Measurements from ENCODE around the gene SSNA1. TPM values are rescaled to one million over a fixed set of nuclear protein-coding genes. Genes with fewer than 3 reads are reported as not detected.
A peak's percentile ranks its signal among the peaks of the same experiment; 100 is the strongest.
"Not testable (repeated sequence)": the region's sequence is repeated elsewhere in the genome, so short reads cannot be mapped to it uniquely, and the experiment has no call there.

The SSNA1 gene
- polyA plus RNA-seq, 1 experiment, result 35.0 TPM

DNA sequence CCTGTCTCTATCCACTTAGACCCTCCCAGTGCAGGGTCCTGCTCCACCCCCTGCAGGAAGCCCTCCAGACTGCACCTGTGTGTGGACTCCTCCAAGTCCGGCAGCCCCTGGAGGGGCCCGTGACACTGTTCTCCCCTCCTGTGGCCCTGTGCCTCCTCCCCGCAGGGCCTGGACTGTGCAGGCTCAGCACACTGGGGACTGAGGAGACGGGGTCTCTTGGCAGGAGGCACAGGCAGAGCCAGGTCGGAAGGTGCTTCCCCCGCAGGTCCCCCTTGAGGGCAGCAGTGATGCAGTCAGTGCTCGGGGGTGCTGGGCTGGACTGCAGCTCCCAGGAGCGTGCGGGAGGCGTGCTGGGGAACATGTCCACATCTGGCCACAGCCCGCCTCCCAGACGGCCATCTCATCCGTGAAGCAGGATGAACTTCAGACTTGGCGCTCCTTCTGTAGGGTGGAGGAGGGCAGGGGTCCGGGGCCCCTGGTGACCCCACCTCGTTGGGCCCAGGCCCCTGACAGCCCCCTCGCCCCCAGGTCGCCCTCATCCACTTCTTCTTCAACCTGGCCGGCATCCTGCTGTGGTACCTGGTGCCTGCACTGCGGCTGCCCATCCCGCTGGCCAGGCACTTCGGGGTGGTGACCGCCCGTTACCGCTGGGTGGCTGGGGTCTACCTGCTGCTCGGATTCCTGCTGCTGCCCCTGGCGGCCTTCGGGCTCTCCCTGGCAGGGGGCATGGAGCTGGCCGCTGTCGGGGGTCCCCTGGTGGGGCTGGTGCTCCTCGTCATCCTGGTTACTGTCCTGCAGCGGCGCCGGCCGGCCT is 47.2 kb downstream of the SSNA1 start:
- Histone ChIP-seq H3K4me3 (ENCODE audit: low read depth, low read length) (no peak overlapping the region), H3K27ac (ENCODE audit: low read depth, low read length) (no peak overlapping the region), H3K27me3 (ENCODE audit: control insufficient read depth, insufficient read depth, low read length) (no peaks in the 10 kb centered on the region), H3K9me3 (ENCODE audit: control insufficient read depth, insufficient read depth, low read length) (no peaks in the 10 kb centered on the region; the same call in 1 of the 2 replicates)
- TF ChIP-seq, protein P1, sequence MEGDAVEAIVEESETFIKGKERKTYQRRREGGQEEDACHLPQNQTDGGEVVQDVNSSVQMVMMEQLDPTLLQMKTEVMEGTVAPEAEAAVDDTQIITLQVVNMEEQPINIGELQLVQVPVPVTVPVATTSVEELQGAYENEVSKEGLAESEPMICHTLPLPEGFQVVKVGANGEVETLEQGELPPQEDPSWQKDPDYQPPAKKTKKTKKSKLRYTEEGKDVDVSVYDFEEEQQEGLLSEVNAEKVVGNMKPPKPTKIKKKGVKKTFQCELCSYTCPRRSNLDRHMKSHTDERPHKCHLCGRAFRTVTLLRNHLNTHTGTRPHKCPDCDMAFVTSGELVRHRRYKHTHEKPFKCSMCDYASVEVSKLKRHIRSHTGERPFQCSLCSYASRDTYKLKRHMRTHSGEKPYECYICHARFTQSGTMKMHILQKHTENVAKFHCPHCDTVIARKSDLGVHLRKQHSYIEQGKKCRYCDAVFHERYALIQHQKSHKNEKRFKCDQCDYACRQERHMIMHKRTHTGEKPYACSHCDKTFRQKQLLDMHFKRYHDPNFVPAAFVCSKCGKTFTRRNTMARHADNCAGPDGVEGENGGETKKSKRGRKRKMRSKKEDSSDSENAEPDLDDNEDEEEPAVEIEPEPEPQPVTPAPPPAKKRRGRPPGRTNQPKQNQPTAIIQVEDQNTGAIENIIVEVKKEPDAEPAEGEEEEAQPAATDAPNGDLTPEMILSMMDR (IDR thresholded peaks at IDR 0.05; ENCODE audit: low read depth, low read length), result no peak
- POLR2A ChIA-PET, result interaction anchor here (0.6 to 1.0 kb wide), 3 partner anchors 13 to 189 kb away, joined by 3 to 7 read pairs (median 4); partner anchors contain the start of genes NPDC1 and TPRN
- no peak for DNase-seq (ENCODE audit: low read depth, low spot score)
- CTCF ChIA-PET, result interaction anchor here (1.0 to 2.0 kb wide), 13 partner anchors 8 to 173 kb away, joined by 3 to 29 read pairs (median 5); partner anchors contain the start of genes ANAPC2, CYSRT1, RNF208 and RNF224

DNA sequence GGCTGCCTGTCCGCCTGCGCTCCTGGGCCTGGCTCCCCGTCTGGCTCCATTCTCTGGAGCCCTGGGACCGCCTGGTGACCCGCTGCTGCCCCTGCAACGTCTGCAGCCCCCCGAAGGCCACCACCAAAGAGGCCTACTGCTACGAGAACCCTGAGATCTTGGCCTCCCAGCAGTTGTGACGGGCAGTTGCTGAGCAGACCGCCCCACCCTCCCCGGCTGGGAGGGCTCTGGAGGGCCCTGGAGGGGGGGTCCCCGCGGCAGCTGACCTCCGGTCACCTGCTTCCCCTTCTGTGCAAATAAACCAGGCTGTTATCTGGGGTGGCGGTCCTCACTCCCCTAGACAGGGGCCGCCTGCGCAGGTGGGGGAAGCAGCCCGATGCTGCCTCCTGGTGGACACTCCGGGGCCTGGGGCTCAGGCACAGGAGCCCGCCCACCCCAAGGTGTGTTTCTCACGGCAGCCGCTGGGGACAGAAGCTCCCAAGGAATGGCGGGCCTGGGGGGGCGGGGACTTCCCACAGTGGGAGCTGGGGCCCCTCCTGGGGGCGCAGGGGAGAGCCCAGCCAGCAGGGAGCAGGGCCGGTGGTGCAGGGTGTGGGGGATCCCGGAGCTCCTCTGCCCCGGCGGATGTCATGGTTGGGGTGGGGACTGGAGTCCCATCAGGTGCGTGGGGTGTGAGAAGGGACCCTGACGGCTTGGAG is 47.9 kb downstream of the SSNA1 start:
- Histone ChIP-seq H3K27me3 (ENCODE audit: control insufficient read depth, insufficient read depth, low read length) (no peaks in the 10 kb centered on the region), H3K4me3 (ENCODE audit: low read depth, low read length) (no peak overlapping the region), H3K27ac (ENCODE audit: low read depth, low read length) (no peak overlapping the region), H3K9me3 (ENCODE audit: control insufficient read depth, insufficient read depth, low read length) (no peaks in the 10 kb centered on the region; the same call in 1 of the 2 replicates)
- ChIA-PET CTCF (interaction anchor here (0.5 to 2.0 kb wide), 45 partner anchors 9 to 812 kb away, joined by 3 to 29 read pairs (median 4); partner anchors contain the start of genes ANAPC2, CYSRT1, EXD3 and MAN1B1), POLR2A (interaction anchor here (0.6 to 1.0 kb wide), 4 partner anchors 13 to 190 kb away, joined by 3 to 7 read pairs (median 4); partner anchors contain the start of genes NPDC1 and TPRN)
- peak; percentile 33 for DNase-seq (ENCODE audit: low read depth, low spot score)
- TF ChIP-seq, protein P1 (IDR thresholded peaks at IDR 0.05; ENCODE audit: low read depth, low read length), result peak; percentile 95

DNA sequence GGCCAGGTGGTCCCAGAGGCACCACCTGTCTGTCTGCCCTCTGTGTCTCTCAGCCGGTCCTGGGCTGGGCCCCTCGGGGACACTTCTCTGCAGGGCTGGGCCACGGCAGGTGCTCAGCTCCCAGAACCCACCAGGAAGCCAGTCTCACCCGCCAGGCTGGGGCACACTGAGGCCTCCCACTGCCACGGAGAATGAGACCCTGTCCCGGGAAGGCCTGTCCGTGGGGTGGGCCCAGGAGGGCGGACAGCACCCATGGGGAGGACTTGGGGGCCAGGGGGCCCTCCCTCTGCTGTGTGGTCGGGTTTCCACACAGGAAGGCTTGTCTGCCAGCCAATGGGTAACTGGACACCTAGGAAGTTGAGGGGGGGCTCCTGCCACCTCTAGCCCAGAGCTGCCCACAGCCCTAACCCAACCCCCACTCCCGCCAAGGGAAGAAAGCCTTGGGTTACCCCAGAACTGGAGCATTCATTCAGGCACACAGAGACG is 48.5 kb downstream of the SSNA1 start:
- no peak for DNase-seq (ENCODE audit: low read depth, low spot score)
- POLR2A ChIA-PET, result interaction anchor here (0.6 to 1.0 kb wide), 3 partner anchors 14 to 116 kb away, joined by 3 to 7 read pairs (median 4); partner anchors contain the start of gene TPRN
- TF ChIP-seq, protein P1 (IDR thresholded peaks at IDR 0.05; ENCODE audit: low read depth, low read length), result no peak

DNA sequence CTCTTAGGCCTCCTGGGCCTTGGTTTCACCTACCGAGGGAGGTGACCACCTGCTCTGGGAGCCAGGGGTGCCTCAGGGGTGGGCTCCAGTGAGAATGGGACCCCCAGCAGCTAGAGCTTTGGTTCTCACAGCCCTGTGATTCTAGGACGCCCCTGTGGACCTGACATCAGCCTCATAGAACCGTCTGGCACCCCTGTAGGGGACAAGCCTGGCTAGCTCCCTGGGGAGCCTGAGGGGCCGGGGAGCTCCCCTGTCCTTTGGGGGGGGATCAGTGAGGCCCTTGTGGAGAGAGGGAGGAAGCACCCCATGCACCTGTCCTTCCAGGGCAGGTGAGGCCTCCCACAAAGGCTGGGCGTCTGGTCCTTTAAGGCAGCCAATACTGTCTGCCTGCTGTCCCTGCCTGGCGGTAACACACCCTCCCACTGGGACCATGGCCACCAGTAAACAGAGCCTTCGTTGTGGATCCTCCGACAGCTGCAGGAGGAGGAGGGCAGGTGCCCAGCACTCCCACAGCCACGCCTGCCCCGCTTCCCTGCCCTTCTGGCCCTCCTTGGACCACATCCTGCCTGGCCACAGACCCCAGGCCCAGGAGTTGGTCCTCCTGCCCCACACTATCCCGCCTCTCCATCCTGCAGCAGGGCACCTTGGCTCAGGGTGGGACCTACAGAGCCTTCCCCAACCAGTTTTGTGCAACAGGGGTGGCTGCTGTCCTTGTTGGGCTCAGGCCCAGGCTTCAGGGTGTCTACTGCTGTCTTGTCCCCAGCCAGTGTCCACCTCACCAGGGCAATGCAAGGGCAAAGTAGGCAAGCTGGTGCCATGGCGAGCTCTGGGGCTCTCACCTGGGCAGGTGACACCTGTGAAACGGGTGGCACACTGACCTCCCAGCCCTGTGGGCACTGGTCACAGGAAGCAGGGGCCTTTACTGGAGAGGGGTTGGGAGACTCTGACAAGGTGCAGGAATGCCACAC is 49.6 kb downstream of the SSNA1 start:
- no peak overlapping the region for H3K4me3 ChIP-seq (ENCODE audit: low read depth, low read length)
- POLR2A ChIA-PET, result no interaction called here
- no peak overlapping the region for H3K27ac ChIP-seq (ENCODE audit: low read depth, low read length)
- TF ChIP-seq, protein P1 (IDR thresholded peaks at IDR 0.05; ENCODE audit: low read depth, low read length), result no peak
- no peaks in the 10 kb centered on the region; the same call in 1 of the 2 replicates for H3K9me3 ChIP-seq (ENCODE audit: control insufficient read depth, insufficient read depth, low read length)
- CTCF ChIA-PET, result interaction anchor here (0.5 to 2.3 kb wide), 8 partner anchors 11 to 311 kb away, joined by 3 to 17 read pairs (median 6); partner anchors contain the start of genes ANAPC2, RNF224 and SSNA1
- H3K27me3 ChIP-seq (ENCODE audit: control insufficient read depth, insufficient read depth, low read length), result no peaks in the 10 kb centered on the region
- no peak for DNase-seq (ENCODE audit: low read depth, low spot score)

More for the DNA sequence above, 48.5 kb downstream of the SSNA1 start:
- Histone ChIP-seq H3K27me3 (ENCODE audit: control insufficient read depth, insufficient read depth, low read length) (no peaks in the 10 kb centered on the region), H3K4me3 (ENCODE audit: low read depth, low read length) (no peak overlapping the region), H3K9me3 (ENCODE audit: control insufficient read depth, insufficient read depth, low read length) (no peaks in the 10 kb centered on the region; the same call in 1 of the 2 replicates), H3K27ac (ENCODE audit: low read depth, low read length) (no peak overlapping the region)
- CTCF ChIA-PET, result interaction anchor here (0.5 to 2.0 kb wide), 46 partner anchors 8 to 813 kb away, joined by 3 to 29 read pairs (median 4); partner anchors contain the start of genes ANAPC2, CYSRT1, EXD3 and MAN1B1

DNA sequence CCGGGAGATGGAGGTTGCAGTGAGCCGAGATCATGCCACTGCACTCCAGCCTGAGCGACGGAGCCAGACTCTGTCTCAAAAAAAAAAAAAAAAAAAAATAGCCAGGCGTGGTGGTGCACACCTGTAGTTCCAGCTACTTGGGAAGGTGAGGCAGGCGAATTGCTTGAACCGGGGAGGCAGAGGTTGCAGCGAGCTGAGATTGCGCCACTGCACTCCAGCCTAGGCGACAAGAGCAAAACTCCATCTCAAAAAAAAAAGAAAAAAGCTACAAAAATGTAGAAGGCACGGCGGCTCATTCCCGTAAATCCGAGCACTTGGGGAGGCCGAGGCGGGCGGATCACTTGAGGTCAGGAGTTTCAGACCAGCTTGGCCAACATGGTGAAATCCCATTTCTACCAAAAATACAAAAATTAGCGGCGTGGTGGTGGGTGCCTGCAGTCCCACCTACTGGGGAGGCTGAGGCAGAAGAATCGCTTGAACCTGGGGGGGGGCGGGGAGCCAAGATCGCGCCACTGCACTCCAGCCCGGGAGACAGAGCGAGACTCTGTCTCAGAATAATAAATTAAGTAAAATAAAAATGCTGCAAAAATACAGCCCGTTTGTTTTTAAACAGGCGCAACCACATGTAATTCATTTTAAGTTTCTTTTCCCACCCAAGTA is 51.2 kb downstream of the SSNA1 start:
- POLR2A ChIA-PET, result interaction anchor here (0.7 to 5.7 kb wide), 12 partner anchors 12 to 110 kb away, joined by 6 to 146 read pairs (median 14); partner anchors contain the start of genes ANAPC2, NELFB, RNF224 and SSNA1
- H3K27me3 ChIP-seq (ENCODE audit: control insufficient read depth, insufficient read depth, low read length); H3K9me3 ChIP-seq (ENCODE audit: control insufficient read depth, insufficient read depth, low read length); DNase-seq (ENCODE audit: low read depth, low spot score): not testable (repeated sequence)
- CTCF ChIA-PET, result interaction anchor here (2.3 kb wide), 1 partner anchor 12 kb away, joined by 8 read pairs; the partner anchor contains the start of gene RNF224
- Histone ChIP-seq H3K4me3 (ENCODE audit: low read depth, low read length) (peak overlapping the region; percentile 68), H3K27ac (ENCODE audit: low read depth, low read length) (peak overlapping the region; percentile 47)
